GM19372 (cell line): ENCODE results near the gene STARD6.
"Not testable (repeated sequence)": the region's sequence is repeated elsewhere in the genome, so short reads cannot be mapped to it uniquely, and the experiment has no call there.

Experiments used
- ATAC-seq: cut with Tn5 transposase; IDR thresholded peaks from one replicate; pipeline ENCODE4 v1.9.1; 2021; ENCODE audit warnings: mild to moderate bottlenecking, low read depth, moderate library complexity; ENCODE audit not compliant: unreplicated experiment

STARD6 gene

GRCh38 chr18:54357660-54358494, at the start of gene STARD6, which contains the start of gene C18orf54:
Gene STARD6 (minus strand): TSS chr18:54357858. CDS start chr18:54354573, 3,285 bp downstream.
Gene C18orf54 (plus strand): TSS chr18:54357906. CDS start chr18:54360573, 2,667 bp downstream.
- peak; percentile 86 for ATAC-seq

GRCh38 chr18:54405290-54405689, 47.6 kb upstream of the STARD6 start:
- no peak for ATAC-seq

GRCh38 chr18:54396760-54397159, 39.1 kb upstream of the STARD6 start:
- no peak for ATAC-seq

GRCh38 chr18:54393648-54394294, 36.1 kb upstream of the STARD6 start:
- no peak for ATAC-seq

GRCh38 chr18:54392543-54393023, 34.9 kb upstream of the STARD6 start:
- ATAC-seq = peak; percentile 58

GRCh38 chr18:54390838-54391237, 33.2 kb upstream of the STARD6 start:
- no peak for ATAC-seq

- ATAC-seq = no peak
Observed at GRCh38 chr18:54389143-54389505, 31.5 kb upstream of the STARD6 start.

- ATAC-seq = peak; percentile 80
Observed at GRCh38 chr18:54388203-54389142, 30.8 kb upstream of the STARD6 start.

GRCh38 chr18:54387631-54388030, 30.0 kb upstream of the STARD6 start:
- no peak for ATAC-seq

- ATAC-seq = not testable (repeated sequence)
Observed at GRCh38 chr18:54386800-54387495, 29.3 kb upstream of the STARD6 start.

GRCh38 chr18:54386043-54386442, 28.4 kb upstream of the STARD6 start:
- ATAC-seq = no peak

GRCh38 chr18:54382733-54383252, 25.1 kb upstream of the STARD6 start:
- no peak for ATAC-seq

- ATAC-seq = no peak
Observed at GRCh38 chr18:54382076-54382475, 24.4 kb upstream of the STARD6 start.

- ATAC-seq = no peak
Observed at GRCh38 chr18:54381640-54382039, 24.0 kb upstream of the STARD6 start.

GRCh38 chr18:54378057-54378456, 20.4 kb upstream of the STARD6 start:
- no peak for ATAC-seq

- no peak for ATAC-seq
Observed at GRCh38 chr18:54360406-54360805, 2.7 kb upstream of the STARD6 start.

- ATAC-seq = no peak
Observed at GRCh38 chr18:54359233-54359632, 1.6 kb upstream of the STARD6 start.

GRCh38 chr18:54358495-54359040, 910 bp upstream of the STARD6 start:
- ATAC-seq = peak; percentile 6

GRCh38 chr18:54357082-54357659, 487 bp downstream of the STARD6 start:
- peak; percentile 41 for ATAC-seq
